Measurements from ENCODE around the gene NEK1.
A peak's percentile ranks its signal among the peaks of the same experiment; 100 is the strongest.

The NEK1 gene

GRCh38 chr4:169361756-169362155 lies 250.6 kb downstream of the NEK1 start:
- no peak for DNase-seq

GRCh38 chr4:169359961-169360360 lies 252.4 kb downstream of the NEK1 start:
- no peak for DNase-seq

DNA sequence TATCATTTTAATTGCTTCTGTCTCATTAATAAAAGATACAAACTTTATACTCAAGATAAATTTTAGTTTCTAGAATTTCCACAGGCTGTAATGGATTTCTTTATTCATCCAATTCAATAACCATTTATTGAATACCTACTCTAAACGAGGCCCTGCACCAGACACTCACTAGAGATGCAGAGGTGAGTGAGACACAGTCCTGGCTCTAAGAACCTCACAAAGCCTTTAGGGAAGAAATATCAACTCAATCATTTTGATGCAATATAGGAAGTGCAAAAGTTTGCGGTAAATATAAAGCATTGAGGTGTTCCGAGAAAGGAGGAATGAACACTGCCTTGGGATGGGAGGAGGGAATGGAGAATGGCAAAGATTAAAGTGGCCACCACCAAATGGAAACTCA lies 260.0 kb downstream of the NEK1 start:
- DNase-seq = no peak

DNA sequence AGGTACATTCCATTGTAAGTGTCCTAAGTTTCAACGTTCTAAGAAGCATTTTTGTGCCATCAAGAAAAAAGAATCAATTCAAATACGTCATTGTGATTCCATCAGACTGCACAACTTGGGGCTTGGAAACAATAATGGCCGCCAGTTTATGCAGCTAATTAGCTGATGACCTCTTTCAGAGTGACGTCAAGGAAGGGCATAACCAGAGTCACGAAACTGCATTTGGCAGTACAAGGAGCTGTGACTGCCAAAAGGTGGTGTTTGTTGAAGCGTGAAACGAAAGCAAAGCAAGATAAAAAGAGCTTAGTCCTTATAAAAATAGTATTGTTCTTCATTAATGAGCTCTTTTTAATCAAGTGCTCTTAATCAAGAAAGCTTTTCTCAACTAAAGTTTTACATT lies 260.5 kb downstream of the NEK1 start:
- DNase-seq = no peak

GRCh38 chr4:169348541-169348940 lies 263.8 kb downstream of the NEK1 start:
- DNase-seq = no peak

DNA sequence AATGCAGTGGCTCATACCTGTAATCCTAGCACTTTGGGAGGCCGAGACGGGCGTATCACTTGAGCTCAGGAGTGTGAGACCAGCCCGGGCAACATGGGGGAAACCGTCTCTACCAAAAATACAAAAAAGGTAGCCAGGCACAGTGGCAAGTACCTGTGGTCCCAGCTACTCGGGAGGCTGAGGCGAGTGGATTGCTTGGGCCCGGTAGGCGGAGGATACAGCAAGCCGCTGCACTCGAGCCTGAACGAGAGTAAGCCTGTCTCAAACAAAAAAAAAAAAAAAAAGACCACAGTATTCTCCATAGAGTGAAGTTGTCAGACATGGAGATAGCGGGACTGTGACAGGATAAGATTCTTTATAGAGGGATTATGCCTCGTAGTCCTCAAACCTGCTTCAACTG lies 265.5 kb downstream of the NEK1 start:
- no peak for DNase-seq

DNA sequence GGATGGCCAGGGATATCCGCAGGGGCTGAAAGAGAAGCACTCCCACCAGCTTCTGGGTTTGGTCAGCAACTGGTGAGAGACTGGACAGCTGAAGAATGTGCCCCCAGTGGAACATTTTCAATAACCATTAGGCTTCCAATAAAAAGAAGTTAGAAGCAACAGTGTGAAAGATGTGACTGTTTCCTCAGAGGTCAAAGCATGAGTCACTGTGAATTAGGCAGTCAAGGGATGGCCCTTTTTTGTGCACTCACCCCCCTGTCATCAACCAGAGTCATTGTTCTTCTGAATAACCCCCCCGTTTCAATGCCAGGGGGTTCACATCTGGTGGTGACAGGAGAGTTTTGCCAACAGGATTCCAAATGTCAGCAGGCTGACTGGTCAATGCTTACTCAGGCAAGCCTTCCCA lies 267.1 kb downstream of the NEK1 start:
- DNase-seq = peak; percentile 10

All from retina (tissue), 1 donor.